C1 segment of cervical spinal cord (tissue), 14 donors: ENCODE results near the gene COX4I2.

ENCODE experiments used
- DNase-seq, 14 donors: peaks; one replicate each; lab custom pipeline; 2025; lab: John Stamatoyannopoulos, UW

Gene COX4I2

GRCh38 chr20:31675828-31676608 lies 38.3 kb downstream of the COX4I2 start:
- DNase-seq: peak in 1 of 14 donors; percentile 56

- no peak for DNase-seq
Observed at GRCh38 chr20:31676609-31676989, 38.9 kb downstream of the COX4I2 start.

GRCh38 chr20:31677553-31678260 lies 40.0 kb downstream of the COX4I2 start:
- DNase-seq: no peak

- DNase-seq: no peak
Observed at GRCh38 chr20:31678389-31679356, 41.0 kb downstream of the COX4I2 start.

- no peak for DNase-seq
Observed at GRCh38 chr20:31679357-31680285, 41.9 kb downstream of the COX4I2 start.

GRCh38 chr20:31680286-31681127 lies 42.8 kb downstream of the COX4I2 start:
- DNase-seq: no peak

GRCh38 chr20:31681128-31681727 lies 43.5 kb downstream of the COX4I2 start:
- no peak for DNase-seq

- DNase-seq: no peak
Observed at GRCh38 chr20:31681769-31682168, 44.1 kb downstream of the COX4I2 start.

- DNase-seq: no peak
Observed at GRCh38 chr20:31682352-31682751, 44.6 kb downstream of the COX4I2 start.

GRCh38 chr20:31682927-31683326 lies 45.2 kb downstream of the COX4I2 start:
- no peak for DNase-seq

- peak in 1 of 14 donors; percentile 64 for DNase-seq
Observed at GRCh38 chr20:31684153-31685015, 46.7 kb downstream of the COX4I2 start.

GRCh38 chr20:31685853-31686643 lies 48.3 kb downstream of the COX4I2 start:
- DNase-seq: no peak

GRCh38 chr20:31687777-31688176 lies 50.1 kb downstream of the COX4I2 start:
- no peak for DNase-seq

GRCh38 chr20:31689141-31689540 lies 51.4 kb downstream of the COX4I2 start:
- DNase-seq: no peak

- no peak for DNase-seq
Observed at GRCh38 chr20:31690124-31690666, 52.5 kb downstream of the COX4I2 start.

GRCh38 chr20:31691646-31692275 lies 54.0 kb downstream of the COX4I2 start:
- DNase-seq: no peak

- no peak for DNase-seq
Observed at GRCh38 chr20:31693402-31693801, 55.7 kb downstream of the COX4I2 start.
